HepG2 (cell line): Measurements from ENCODE around the gene ZNF506. TPM values are rescaled to one million over a fixed set of nuclear protein-coding genes. Genes with fewer than 3 reads are reported as not detected.

Experiments
- CENPX ChIP-seq: sonication (generic); formaldehyde crosslinking; IDR thresholded peaks from 2 replicates; pipeline ENCODE4 v1.9.0; 2021; ENCODE audit warnings: mild to moderate bottlenecking, missing genetic modification reagents, moderate library complexity
- DR1 ChIP-seq: sonication (generic); formaldehyde crosslinking; IDR thresholded peaks from 2 replicates; pipeline ENCODE4 v1.8.0; 2021; ENCODE audit warnings: mild to moderate bottlenecking, missing genetic modification reagents, inconsistent platforms
- EED ChIP-seq: sonication (generic); formaldehyde crosslinking; IDR thresholded peaks from 2 replicates; pipeline ENCODE4 v1.5.0; 2020; ENCODE audit warnings: mild to moderate bottlenecking, missing genetic modification reagents
- FOSL1 ChIP-seq: sonication (generic); formaldehyde crosslinking; IDR thresholded peaks from 2 replicates; pipeline ENCODE4 v1.9.0; 2021; ENCODE audit warnings: missing genetic modification reagents, borderline replicate concordance
- KLF12 ChIP-seq: sonication (generic); formaldehyde crosslinking; IDR thresholded peaks from 2 replicates; pipeline ENCODE4 v1.4.0; 2020; ENCODE audit warnings: missing genetic modification reagents, borderline replicate concordance
- MTA3 ChIP-seq: sonication (generic); formaldehyde crosslinking; IDR thresholded peaks from 2 replicates; pipeline ENCODE4 v1.4.0; 2020; ENCODE audit warnings: missing genetic modification reagents
- RARG ChIP-seq: sonication (generic); formaldehyde crosslinking; IDR thresholded peaks from 2 replicates; pipeline ENCODE4 v1.4.0; 2020; ENCODE audit warnings: low read depth, mild to moderate bottlenecking, missing genetic modification reagents
- SMAD1 ChIP-seq: sonication (generic); formaldehyde crosslinking; IDR thresholded peaks from 2 replicates; pipeline ENCODE4 v1.4.0; 2020; ENCODE audit warnings: missing genetic modification reagents, low read depth, mild to moderate bottlenecking, borderline replicate concordance
- SRF ChIP-seq: IDR thresholded peaks from 2 replicates; pipeline ENCODE4 v1.6.1; 2011; ENCODE audit warnings: mild to moderate bottlenecking, low read depth, low read length, moderate library complexity
- TBP ChIP-seq: sonication (generic); formaldehyde crosslinking; IDR thresholded peaks from 2 replicates; pipeline ENCODE4 v1.5.0; 2020; ENCODE audit warnings: missing genetic modification reagents
- ZBTB8A ChIP-seq: sonication (generic); formaldehyde crosslinking; IDR thresholded peaks from 2 replicates; pipeline ENCODE4 v1.4.0; 2020; ENCODE audit warnings: mild to moderate bottlenecking, low read depth, missing genetic modification reagents, borderline replicate concordance
- ZFP90 ChIP-seq: sonication (generic); formaldehyde crosslinking; IDR thresholded peaks from 2 replicates; pipeline ENCODE4 v1.8.0; 2022; ENCODE audit warnings: missing genetic modification reagents, mild to moderate bottlenecking, inconsistent platforms, borderline replicate concordance
- ZNF335 ChIP-seq: sonication (generic); formaldehyde crosslinking; IDR thresholded peaks from 2 replicates; pipeline ENCODE4 v1.4.0; 2020; ENCODE audit warnings: missing genetic modification reagents
- ZNF33A ChIP-seq: sonication (generic); formaldehyde crosslinking; IDR thresholded peaks from 2 replicates; pipeline ENCODE4 v1.5.1; 2020; ENCODE audit warnings: missing genetic modification reagents, mild to moderate bottlenecking, moderate library complexity, borderline replicate concordance
- ZNF350 ChIP-seq: sonication (generic); formaldehyde crosslinking; IDR thresholded peaks from 2 replicates; pipeline ENCODE4 v1.4.0; 2020; ENCODE audit warnings: mild to moderate bottlenecking, low read depth, missing genetic modification reagents, borderline replicate concordance
- ZNF674 ChIP-seq: sonication (generic); formaldehyde crosslinking; IDR thresholded peaks from 2 replicates; pipeline ENCODE4 v1.5.0; 2020; ENCODE audit warnings: low read depth, mild to moderate bottlenecking, missing genetic modification reagents
- ZNF747 ChIP-seq: sonication (generic); formaldehyde crosslinking; IDR thresholded peaks from 2 replicates; pipeline ENCODE4 v1.8.1; 2023; ENCODE audit warnings: missing genetic modification reagents, mild to moderate bottlenecking, borderline replicate concordance
- polyA plus RNA-seq, 8 experiments: library from polyadenylated mRNA; depleted of rRNA in 3 of 8; stranded (reverse) in 7 of 8; unstranded in 1 of 8; fragments of >200 nt; fragmentation: Illumina TruSeq in 4 of 8; extraction: Trizol in 4 of 8; gene quantifications; 2 replicates each; pipeline versions ENCODE4 v1.2.1 to v1.2.3, GENCODE V29; 2011 to 2016; ENCODE audit warnings: low read depth in 4 of 8, missing spikeins in 1 of 8, mixed read lengths in 1 of 8; ENCODE audit not compliant: insufficient read depth in 1 of 8
- total RNA-seq, 5 experiments: library from RNA; depleted of rRNA; stranded (reverse); fragments of >200 nt; fragmentation: Illumina TruSeq; extraction: Trizol; gene quantifications; 2 replicates each; pipeline ENCODE4 v1.2.3, GENCODE V29; 2016; ENCODE audit warnings: low read depth in 1 of 5
- TF ChIP-seq, protein P1 (sequence below): sonication (generic); formaldehyde crosslinking; IDR thresholded peaks from 2 replicates; pipeline ENCODE4 v1.4.0; 2020; ENCODE audit warnings: missing genetic modification reagents
- TF ChIP-seq, protein P2 (sequence below): sonication (generic); formaldehyde crosslinking; conservative IDR thresholded peaks from 2 replicates; pipeline ENCODE4 v1.4.0; 2020; ENCODE audit warnings: missing genetic modification reagents
- TF ChIP-seq, protein P3 (sequence below): sonication (generic); formaldehyde crosslinking; IDR thresholded peaks from 2 replicates; pipeline ENCODE4 v1.5.0; 2020; ENCODE audit warnings: mild to moderate bottlenecking, missing genetic modification reagents

ZNF506 gene
- total and polyA plus RNA-seq, 2 of the 13 experiments (the other 11 are each of a cell fraction or from before 2014, with no cell fraction given) = not detected

DNA sequence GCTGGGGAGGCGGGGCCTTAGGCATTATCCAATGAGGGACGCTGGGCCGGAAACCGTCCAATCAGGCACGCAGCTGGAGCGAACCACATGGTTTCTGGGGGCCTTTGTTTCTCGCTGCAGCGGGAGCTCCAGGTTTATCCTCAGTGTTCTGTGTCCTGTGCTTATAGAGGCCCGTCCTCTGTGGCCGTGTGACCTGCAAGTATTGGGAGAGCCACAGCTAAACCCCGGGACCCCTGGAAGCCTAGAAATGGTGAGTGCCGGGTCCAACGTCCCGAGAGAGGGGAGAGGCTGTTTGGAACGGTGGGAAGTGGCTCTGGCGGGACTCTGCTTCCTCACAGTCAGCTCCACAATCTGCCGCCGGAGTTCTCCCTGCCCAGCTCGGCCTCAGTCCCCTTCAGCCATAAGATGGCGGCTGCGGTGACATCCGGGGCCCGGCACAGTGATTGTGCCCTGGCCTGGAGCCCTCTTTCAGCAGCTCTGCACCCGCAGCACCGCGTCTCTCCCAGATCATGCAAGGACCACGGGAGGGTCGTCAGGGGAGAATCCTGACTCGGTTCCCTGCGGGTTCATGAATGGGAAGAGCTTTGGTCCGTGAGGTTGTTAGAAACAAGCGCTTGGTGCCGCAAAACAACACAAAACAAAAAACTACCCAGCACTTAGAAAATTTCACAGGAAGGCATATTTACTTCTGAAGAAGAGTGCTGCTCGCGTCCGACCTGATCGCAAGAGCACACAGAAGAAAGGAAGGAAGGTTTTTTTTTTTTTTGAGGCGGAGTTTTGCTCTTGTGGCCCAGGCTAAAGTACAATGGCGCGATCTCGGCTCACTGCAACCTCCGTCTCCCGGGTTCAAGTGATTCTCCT, 44.4 kb upstream of the ZNF506 start, which contains the start of gene ZNF253 (continued):
- TF ChIP-seq, protein P1, sequence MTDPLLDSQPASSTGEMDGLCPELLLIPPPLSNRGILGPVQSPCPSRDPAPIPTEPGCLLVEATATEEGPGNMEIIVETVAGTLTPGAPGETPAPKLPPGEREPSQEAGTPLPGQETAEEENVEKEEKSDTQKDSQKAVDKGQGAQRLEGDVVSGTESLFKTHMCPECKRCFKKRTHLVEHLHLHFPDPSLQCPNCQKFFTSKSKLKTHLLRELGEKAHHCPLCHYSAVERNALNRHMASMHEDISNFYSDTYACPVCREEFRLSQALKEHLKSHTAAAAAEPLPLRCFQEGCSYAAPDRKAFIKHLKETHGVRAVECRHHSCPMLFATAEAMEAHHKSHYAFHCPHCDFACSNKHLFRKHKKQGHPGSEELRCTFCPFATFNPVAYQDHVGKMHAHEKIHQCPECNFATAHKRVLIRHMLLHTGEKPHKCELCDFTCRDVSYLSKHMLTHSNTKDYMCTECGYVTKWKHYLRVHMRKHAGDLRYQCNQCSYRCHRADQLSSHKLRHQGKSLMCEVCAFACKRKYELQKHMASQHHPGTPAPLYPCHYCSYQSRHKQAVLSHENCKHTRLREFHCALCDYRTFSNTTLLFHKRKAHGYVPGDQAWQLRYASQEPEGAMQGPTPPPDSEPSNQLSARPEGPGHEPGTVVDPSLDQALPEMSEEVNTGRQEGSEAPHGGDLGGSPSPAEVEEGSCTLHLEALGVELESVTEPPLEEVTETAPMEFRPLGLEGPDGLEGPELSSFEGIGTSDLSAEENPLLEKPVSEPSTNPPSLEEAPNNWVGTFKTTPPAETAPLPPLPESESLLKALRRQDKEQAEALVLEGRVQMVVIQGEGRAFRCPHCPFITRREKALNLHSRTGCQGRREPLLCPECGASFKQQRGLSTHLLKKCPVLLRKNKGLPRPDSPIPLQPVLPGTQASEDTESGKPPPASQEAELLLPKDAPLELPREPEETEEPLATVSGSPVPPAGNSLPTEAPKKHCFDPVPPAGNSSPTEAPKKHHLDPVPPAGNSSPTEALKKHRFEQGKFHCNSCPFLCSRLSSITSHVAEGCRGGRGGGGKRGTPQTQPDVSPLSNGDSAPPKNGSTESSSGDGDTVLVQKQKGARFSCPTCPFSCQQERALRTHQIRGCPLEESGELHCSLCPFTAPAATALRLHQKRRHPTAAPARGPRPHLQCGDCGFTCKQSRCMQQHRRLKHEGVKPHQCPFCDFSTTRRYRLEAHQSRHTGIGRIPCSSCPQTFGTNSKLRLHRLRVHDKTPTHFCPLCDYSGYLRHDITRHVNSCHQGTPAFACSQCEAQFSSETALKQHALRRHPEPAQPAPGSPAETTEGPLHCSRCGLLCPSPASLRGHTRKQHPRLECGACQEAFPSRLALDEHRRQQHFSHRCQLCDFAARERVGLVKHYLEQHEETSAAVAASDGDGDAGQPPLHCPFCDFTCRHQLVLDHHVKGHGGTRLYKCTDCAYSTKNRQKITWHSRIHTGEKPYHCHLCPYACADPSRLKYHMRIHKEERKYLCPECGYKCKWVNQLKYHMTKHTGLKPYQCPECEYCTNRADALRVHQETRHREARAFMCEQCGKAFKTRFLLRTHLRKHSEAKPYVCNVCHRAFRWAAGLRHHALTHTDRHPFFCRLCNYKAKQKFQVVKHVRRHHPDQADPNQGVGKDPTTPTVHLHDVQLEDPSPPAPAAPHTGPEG (CRISPR knock-in tag) = no peak
- no peak for TF ChIP-seq CENPX (CRISPR knock-in tag)
- no peak for TF ChIP-seq RARG
- TF ChIP-seq ZNF350 (CRISPR knock-in tag) = no peak
- no peak for TF ChIP-seq ZBTB8A (CRISPR knock-in tag)
- TF ChIP-seq TBP (CRISPR knock-in tag) = no peak
- no peak for TF ChIP-seq FOSL1 (CRISPR knock-in tag)
- TF ChIP-seq ZFP90 (CRISPR knock-in tag) = 0 out of 2 replicates have a peak, but pooled peaks have one; percentile 35
- TF ChIP-seq ZNF674 (CRISPR knock-in tag) = no peak
- no peak for TF ChIP-seq SMAD1
- TF ChIP-seq, protein P2, sequence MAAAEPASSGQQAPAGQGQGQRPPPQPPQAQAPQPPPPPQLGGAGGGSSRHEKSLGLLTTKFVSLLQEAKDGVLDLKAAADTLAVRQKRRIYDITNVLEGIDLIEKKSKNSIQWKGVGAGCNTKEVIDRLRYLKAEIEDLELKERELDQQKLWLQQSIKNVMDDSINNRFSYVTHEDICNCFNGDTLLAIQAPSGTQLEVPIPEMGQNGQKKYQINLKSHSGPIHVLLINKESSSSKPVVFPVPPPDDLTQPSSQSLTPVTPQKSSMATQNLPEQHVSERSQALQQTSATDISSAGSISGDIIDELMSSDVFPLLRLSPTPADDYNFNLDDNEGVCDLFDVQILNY (CRISPR knock-in tag) = no peak
- TF ChIP-seq DR1 (CRISPR knock-in tag) = peak; percentile 86; the same call in 1 of the 2 replicates
- TF ChIP-seq ZNF33A (CRISPR knock-in tag) = peak; percentile 50; the same call in 1 of the 2 replicates
- TF ChIP-seq SRF = no peak
- TF ChIP-seq ZNF335 (CRISPR knock-in tag) = no peak
- no peak for TF ChIP-seq KLF12 (CRISPR knock-in tag)
- TF ChIP-seq, protein P3, sequence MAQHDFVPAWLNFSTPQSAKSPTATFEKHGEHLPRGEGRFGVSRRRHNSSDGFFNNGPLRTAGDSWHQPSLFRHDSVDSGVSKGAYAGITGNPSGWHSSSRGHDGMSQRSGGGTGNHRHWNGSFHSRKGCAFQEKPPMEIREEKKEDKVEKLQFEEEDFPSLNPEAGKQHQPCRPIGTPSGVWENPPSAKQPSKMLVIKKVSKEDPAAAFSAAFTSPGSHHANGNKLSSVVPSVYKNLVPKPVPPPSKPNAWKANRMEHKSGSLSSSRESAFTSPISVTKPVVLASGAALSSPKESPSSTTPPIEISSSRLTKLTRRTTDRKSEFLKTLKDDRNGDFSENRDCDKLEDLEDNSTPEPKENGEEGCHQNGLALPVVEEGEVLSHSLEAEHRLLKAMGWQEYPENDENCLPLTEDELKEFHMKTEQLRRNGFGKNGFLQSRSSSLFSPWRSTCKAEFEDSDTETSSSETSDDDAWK (CRISPR knock-in tag) = no peak
- no peak for TF ChIP-seq EED
- no peak for TF ChIP-seq ZNF747 (CRISPR knock-in tag)
- TF ChIP-seq MTA3 = no peak
